PC-3 (cell line): ENCODE measurements around the gene ZSWIM7. TPM values are rescaled to one million over a fixed set of nuclear protein-coding genes. Genes with fewer than 3 reads are reported as not detected.

ENCODE experiments used
- ATAC-seq: fragments of 200-7000 bp; cut with Tn5 transposase; 2 replicates; pipeline ENCODE4 v1.9.1; 2020; ENCODE audit warnings: mild to moderate bottlenecking, moderate library complexity
- BruUV-seq: library from RNA; stranded (reverse); fragments of 400-500 nt; replicated peaks from 2 replicates; lab custom pipeline; 2021; lab: Mats Ljungman, UMichigan
- CTCF ChIA-PET: fragments of 300-600 bp; sonication (Branson Sonifier 250); formaldehyde crosslinking; loops from one replicate; lab custom pipeline; 2022; ENCODE audit warnings: antibody characterized with exemption; lab: Charles Lee
- POLR2A ChIA-PET: fragments of 300-600 bp; sonication (Branson Sonifier 250); formaldehyde crosslinking; loops from one replicate; lab custom pipeline; 2022; ENCODE audit warnings: antibody characterized with exemption; ENCODE audit not compliant: unreplicated experiment; lab: Charles Lee
- DNase-seq: peaks from one replicate; pipeline ENCODE4 v3.0.0-alpha.2; 2015
- H2AFZ ChIP-seq: fragments of 300-600 bp; sonication (generic); 2 replicates; pipeline ENCODE4 v1.6.0; 2016; ENCODE audit warnings: antibody characterized with exemption, low read length
- H3F3A ChIP-seq: fragments of 300-600 bp; sonication (generic); one replicate; pipeline ENCODE4 v1.6.0; 2017; ENCODE audit warnings: antibody characterized with exemption, low read length, control low read depth, mild to moderate bottlenecking; ENCODE audit not compliant: unreplicated experiment
- H3K27ac ChIP-seq: fragments of 300-600 bp; sonication (generic); 2 replicates; pipeline ENCODE4 v1.5.1; 2016; ENCODE audit warnings: mild to moderate bottlenecking, low read length
- H3K27me3 ChIP-seq: fragments of 300-600 bp; sonication (generic); 2 replicates; pipeline ENCODE4 v1.6.1; 2016; ENCODE audit warnings: low read length, mixed read lengths
- H3K36me3 ChIP-seq: fragments of 300-600 bp; sonication (generic); 2 replicates; pipeline ENCODE4 v1.6.1; 2016; ENCODE audit warnings: low read depth, mixed run types, low read length, mixed read lengths
- H3K4me1 ChIP-seq: fragments of 300-600 bp; sonication (generic); 2 replicates; pipeline ENCODE4 v1.5.1; 2016; ENCODE audit warnings: low read length; ENCODE audit not compliant: insufficient read depth
- H3K4me2 ChIP-seq: fragments of 300-600 bp; sonication (generic); 2 replicates; pipeline ENCODE4 v1.6.0; 2016; ENCODE audit warnings: low read length
- H3K4me3 ChIP-seq: fragments of 300-600 bp; sonication (generic); 2 replicates; pipeline ENCODE4 v1.5.1; 2016; ENCODE audit warnings: mild to moderate bottlenecking, low read length, mixed read lengths
- H3K79me2 ChIP-seq: fragments of 300-600 bp; sonication (generic); 2 replicates; pipeline ENCODE4 v1.6.1; 2017; ENCODE audit warnings: low read length, mixed read lengths
- H3K9ac ChIP-seq: fragments of 300-600 bp; sonication (generic); 2 replicates; pipeline ENCODE4 v1.6.0; 2016; ENCODE audit warnings: mild to moderate bottlenecking, low read length
- H3K9me2 ChIP-seq: fragments of 300-600 bp; sonication (generic); replicated peaks from 2 replicates; pipeline ENCODE4 v1.6.1; 2016; ENCODE audit warnings: mixed run types, low read length, mixed read lengths
- H3K9me3 ChIP-seq: fragments of 300-600 bp; sonication (generic); 2 replicates; pipeline ENCODE4 v1.6.1; 2016; ENCODE audit warnings: low read length, mixed read lengths
- H4K20me1 ChIP-seq: fragments of 300-600 bp; sonication (generic); 2 replicates; pipeline ENCODE4 v1.6.1; 2016; ENCODE audit warnings: low read length, mixed read lengths
- CTCF ChIP-seq: fragments of 300-600 bp; sonication (generic); conservative IDR thresholded peaks from 2 replicates; pipeline ENCODE4 v1.5.1; 2017; ENCODE audit warnings: antibody characterized with exemption, low read depth, mild to moderate bottlenecking, low read length
- EZH2 ChIP-seq: fragments of 300-600 bp; sonication (generic); IDR thresholded peaks from one replicate; pipeline ENCODE4 v1.6.1; 2017; ENCODE audit warnings: antibody characterized with exemption, mild to moderate bottlenecking, low read length; ENCODE audit not compliant: unreplicated experiment
- EZH2phosphoT487 ChIP-seq: fragments of 300-600 bp; sonication (generic); IDR thresholded peaks from 2 replicates; pipeline ENCODE4 v1.6.1; 2018; ENCODE audit warnings: mild to moderate bottlenecking, antibody characterized with exemption, low read length, borderline replicate concordance
- intact Hi-C: fragments of 100-400 bp; cut with micrococcal nuclease; formaldehyde crosslinking; loops from 2 replicates; pipeline ENCODE4 v1.9.0; 2023
- total RNA-seq: library from RNA; depleted of rRNA; stranded (reverse); fragments of >200 nt; gene quantifications from 2 replicates; pipeline ENCODE4 v1.2.3, GENCODE V29; 2014

ZSWIM7 gene
- total RNA-seq, 1 experiment from 2014 or later, result 97.6 TPM

DNA sequence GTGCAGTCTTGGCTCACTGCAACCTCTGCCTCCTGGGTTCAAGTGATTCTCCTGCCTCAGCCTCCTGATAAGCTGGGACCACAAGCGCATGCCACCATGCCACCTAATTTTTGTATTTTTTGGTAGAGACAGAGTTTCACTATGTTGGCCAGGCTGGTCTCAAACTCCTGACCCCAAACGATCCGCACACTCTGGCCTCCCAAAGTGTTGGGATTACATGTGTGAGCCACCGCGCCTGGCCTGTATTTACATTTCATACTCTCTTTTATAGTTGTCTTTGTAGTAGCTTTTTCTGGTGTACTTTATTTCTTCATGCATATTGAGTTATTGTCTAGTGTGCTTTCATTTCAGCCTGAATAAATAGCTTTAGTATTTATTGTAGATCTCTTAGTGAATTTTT, 64.6 kb downstream of the ZSWIM7 start:
- BruUV-seq, result no TSS peak
- CTCF ChIA-PET, result no interaction called here

GRCh38 chr17:15931394-15931793, 68.1 kb downstream of the ZSWIM7 start:
- H3K4me2 ChIP-seq, result no peak overlapping the region
- BruUV-seq, result no TSS peak
- H3K36me3 ChIP-seq, result no peaks in the 10 kb centered on the region
- no peaks in the 10 kb centered on the region for H3F3A ChIP-seq
- H3K9me3 ChIP-seq, result no peaks in the 10 kb centered on the region
- TF ChIP-seq EZH2phosphoT487 (no peak), CTCF (no peak), EZH2 (no peak)
- peaks cover 5% of the 10 kb centered on the region; the same call in 1 of the 2 replicates for H3K4me1 ChIP-seq
- CTCF ChIA-PET, result no interaction called here
- no peaks in the 10 kb centered on the region for H3K9me2 ChIP-seq
- POLR2A ChIA-PET, result no interaction called here
- intact Hi-C loops, result no loop called here
- no peak overlapping the region for H3K27ac ChIP-seq
- H4K20me1 ChIP-seq, result no peaks in the 10 kb centered on the region
- ATAC-seq (no peak), DNase-seq (peak; percentile 45)
- no peak overlapping the region for H2AFZ ChIP-seq
- H3K4me3 ChIP-seq, result no peak overlapping the region
- no peak overlapping the region for H3K9ac ChIP-seq
- H3K27me3 ChIP-seq, result no peaks in the 10 kb centered on the region
- no peaks in the 10 kb centered on the region for H3K79me2 ChIP-seq

More for the DNA sequence above, 64.6 kb downstream of the ZSWIM7 start:
- intact Hi-C loops, result no loop called here
- no peaks in the 10 kb centered on the region for H4K20me1 ChIP-seq
- H3K4me3 ChIP-seq, result no peak overlapping the region
- H3K4me2 ChIP-seq, result no peak overlapping the region
- no peak for DNase-seq
- POLR2A ChIA-PET, result no interaction called here
- peaks cover 5% of the 10 kb centered on the region; the same call in 1 of the 2 replicates for H3K4me1 ChIP-seq
- H3K36me3 ChIP-seq, result no peaks in the 10 kb centered on the region
- H3K9me2 ChIP-seq, result no peaks in the 10 kb centered on the region
- no peak overlapping the region for H3K9ac ChIP-seq
- no peak overlapping the region for H3K27ac ChIP-seq
- no peak for ATAC-seq
- H3K79me2 ChIP-seq, result no peaks in the 10 kb centered on the region
- H2AFZ ChIP-seq, result no peak overlapping the region
- TF ChIP-seq EZH2phosphoT487 (no peak), CTCF (no peak), EZH2 (no peak)
- no peaks in the 10 kb centered on the region for H3K27me3 ChIP-seq
- no peaks in the 10 kb centered on the region for H3F3A ChIP-seq
- no peaks in the 10 kb centered on the region for H3K9me3 ChIP-seq

DNA sequence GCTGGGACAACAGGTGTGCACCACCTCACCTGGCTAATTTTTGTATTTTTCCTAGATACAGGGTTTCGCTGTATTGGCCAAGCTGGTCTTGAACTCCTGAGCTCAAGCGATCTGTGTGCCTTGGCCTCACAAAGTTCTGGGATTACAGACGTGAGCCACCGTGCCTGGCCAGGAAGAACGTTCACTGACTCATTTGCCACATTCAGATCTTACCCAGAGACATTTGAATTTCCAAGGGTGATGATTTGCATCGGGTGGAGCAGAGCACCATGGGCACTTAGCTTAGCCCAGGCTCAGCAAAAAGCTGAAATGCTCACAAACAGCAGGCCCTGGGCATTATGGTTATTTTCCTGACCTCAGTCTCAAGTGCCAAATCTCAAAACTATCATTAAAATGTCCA, 69.1 kb downstream of the ZSWIM7 start:
- Histone ChIP-seq H2AFZ (no peak overlapping the region), H3F3A (no peaks in the 10 kb centered on the region), H3K4me3 (no peak overlapping the region), H3K4me2 (no peak overlapping the region), H3K27ac (no peak overlapping the region), H3K9me2 (no peaks in the 10 kb centered on the region), H3K9ac (no peak overlapping the region), H3K27me3 (no peaks in the 10 kb centered on the region), H3K79me2 (no peaks in the 10 kb centered on the region), H4K20me1 (no peaks in the 10 kb centered on the region), H3K4me1 (peaks cover 5% of the 10 kb centered on the region; the same call in 1 of the 2 replicates), H3K36me3 (no peaks in the 10 kb centered on the region), H3K9me3 (no peaks in the 10 kb centered on the region)
- POLR2A ChIA-PET, result interaction anchor here (0.5 kb wide), 1 partner anchor 91 kb away, joined by 13 read pairs; no protein-coding TSS in a partner anchor
- CTCF ChIA-PET, result no interaction called here
- DNase-seq (no peak), ATAC-seq (no peak)
- intact Hi-C loops, result no loop called here
- no TSS peak for BruUV-seq
- TF ChIP-seq EZH2 (no peak), CTCF (no peak), EZH2phosphoT487 (no peak)
